BJ (cell line): ENCODE measurements around the gene MYL12B. TPM values are rescaled to one million over a fixed set of nuclear protein-coding genes. Genes with fewer than 3 reads are reported as not detected.

ENCODE experiments used
- CTCF ChIA-PET: fragments of 350-600 bp; formaldehyde crosslinking; extraction: SDS; loops from one replicate; lab custom pipeline; 2021; ENCODE audit warnings: antibody characterized with exemption, inconsistent platforms; lab: Yijun Ruan, JAX
- POLR2A ChIA-PET: fragments of 300-600 bp; sonication (Branson Sonifier 250); formaldehyde crosslinking; extraction: SDS; loops from one replicate; lab custom pipeline; 2021; ENCODE audit warnings: antibody characterized with exemption; lab: Charles Lee
- DNase-seq: peaks from one replicate; pipeline ENCODE4 v3.0.0-alpha.2; 2011; ENCODE audit warnings: low read depth
- H3K27me3 ChIP-seq: 2 replicates; pipeline ENCODE4 v1.6.0; 2011; ENCODE audit warnings: low read length; ENCODE audit not compliant: control insufficient read depth, insufficient read depth
- H3K36me3 ChIP-seq: 2 replicates; pipeline ENCODE4 v1.5.1; 2011; ENCODE audit warnings: low read length; ENCODE audit not compliant: control insufficient read depth, insufficient read depth
- H3K4me3 ChIP-seq: 2 replicates; pipeline ENCODE4 v1.5.1; 2011; ENCODE audit warnings: low read depth, mild to moderate bottlenecking, control low read depth, low read length
- polyA minus RNA-seq: library from RNA; depleted of rRNA, polyadenylated mRNA; stranded (reverse); fragments of >200 nt; gene quantifications from 2 replicates; pipeline ENCODE4 v1.2.3, GENCODE V29; 2011; rRNA and poly(A)+ RNA removed
- polyA plus RNA-seq: library from polyadenylated mRNA; depleted of rRNA; stranded (reverse); fragments of >200 nt; gene quantifications from 2 replicates; pipeline ENCODE4 v1.2.3, GENCODE V29; 2011; rRNA removed
- TF ChIP-seq, protein P1 (sequence below): IDR thresholded peaks from 2 replicates; pipeline ENCODE4 v1.5.1; 2011; ENCODE audit warnings: low read depth, mild to moderate bottlenecking, control low read depth, inconsistent platforms, low read length, moderate library complexity; ENCODE audit not compliant: insufficient read depth

MYL12B gene
- 778 and 1,016 TPM in 2 replicates for polyA plus RNA-seq
- polyA minus RNA-seq: 204 and 327 TPM in 2 replicates

DNA sequence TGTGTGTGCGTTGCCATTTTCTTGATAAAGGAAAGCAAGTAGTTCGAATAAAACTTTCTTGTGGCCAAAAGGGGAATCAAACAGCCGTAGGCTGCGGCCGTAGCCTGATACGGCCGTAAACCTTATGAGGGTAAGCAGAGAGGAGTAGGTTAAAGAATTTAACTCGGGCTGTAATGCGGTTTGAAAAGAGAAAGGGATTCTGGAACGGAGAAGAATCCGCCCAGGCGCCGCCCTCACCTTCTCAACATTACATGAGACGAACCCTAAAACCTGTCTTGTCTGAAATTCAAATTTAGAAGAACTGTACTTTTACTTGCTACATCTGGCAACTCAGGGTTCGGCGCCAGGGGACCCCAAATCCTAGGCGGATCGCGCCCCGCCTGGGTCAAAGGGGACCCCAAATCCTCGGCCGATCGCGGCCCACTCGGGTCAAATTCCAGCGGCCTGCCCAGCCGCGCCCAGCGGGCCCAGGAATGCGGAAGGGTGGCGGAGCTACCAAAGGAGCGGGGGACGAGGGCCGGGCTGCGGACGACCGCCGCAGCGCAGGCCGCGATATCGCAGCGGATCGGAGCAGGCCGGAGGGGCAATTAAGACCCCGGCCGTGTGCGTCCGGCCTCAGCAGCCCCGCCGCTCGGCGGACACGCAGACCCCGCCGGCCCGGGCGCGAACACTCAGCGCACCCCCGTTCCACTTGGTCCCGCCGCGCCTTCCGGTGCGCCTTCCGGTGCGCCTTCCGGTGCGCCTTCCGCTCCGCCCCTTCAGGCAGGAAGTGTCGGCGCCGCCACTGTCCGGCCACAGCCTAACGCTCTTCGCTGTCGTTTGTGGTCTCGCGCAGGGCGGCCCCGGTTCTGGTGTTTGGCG lies at the start of gene MYL12B:
Gene MYL12B, plus strand, starts transcription at position 761 of the 861 bp plus-strand sequence. CDS start 10,766 bp downstream, outside the sequence.
- H3K36me3 ChIP-seq: peaks cover 7% of the 10 kb centered on the region
- ChIA-PET POLR2A (interaction anchor here (1.1 kb wide), 1 partner anchor 10 kb away, joined by 4 read pairs; no protein-coding TSS in a partner anchor), CTCF (interaction anchor here (1.1 to 2.0 kb wide), 2 partner anchors 10 to 13 kb away, joined by 3 to 4 read pairs; no protein-coding TSS in a partner anchor)
- no peak for DNase-seq
- H3K27me3 ChIP-seq: no peaks in the 10 kb centered on the region
- TF ChIP-seq, protein P1, sequence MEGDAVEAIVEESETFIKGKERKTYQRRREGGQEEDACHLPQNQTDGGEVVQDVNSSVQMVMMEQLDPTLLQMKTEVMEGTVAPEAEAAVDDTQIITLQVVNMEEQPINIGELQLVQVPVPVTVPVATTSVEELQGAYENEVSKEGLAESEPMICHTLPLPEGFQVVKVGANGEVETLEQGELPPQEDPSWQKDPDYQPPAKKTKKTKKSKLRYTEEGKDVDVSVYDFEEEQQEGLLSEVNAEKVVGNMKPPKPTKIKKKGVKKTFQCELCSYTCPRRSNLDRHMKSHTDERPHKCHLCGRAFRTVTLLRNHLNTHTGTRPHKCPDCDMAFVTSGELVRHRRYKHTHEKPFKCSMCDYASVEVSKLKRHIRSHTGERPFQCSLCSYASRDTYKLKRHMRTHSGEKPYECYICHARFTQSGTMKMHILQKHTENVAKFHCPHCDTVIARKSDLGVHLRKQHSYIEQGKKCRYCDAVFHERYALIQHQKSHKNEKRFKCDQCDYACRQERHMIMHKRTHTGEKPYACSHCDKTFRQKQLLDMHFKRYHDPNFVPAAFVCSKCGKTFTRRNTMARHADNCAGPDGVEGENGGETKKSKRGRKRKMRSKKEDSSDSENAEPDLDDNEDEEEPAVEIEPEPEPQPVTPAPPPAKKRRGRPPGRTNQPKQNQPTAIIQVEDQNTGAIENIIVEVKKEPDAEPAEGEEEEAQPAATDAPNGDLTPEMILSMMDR: no peak
- H3K4me3 ChIP-seq: peak within 1 kb of the TSS; percentile 70

DNA sequence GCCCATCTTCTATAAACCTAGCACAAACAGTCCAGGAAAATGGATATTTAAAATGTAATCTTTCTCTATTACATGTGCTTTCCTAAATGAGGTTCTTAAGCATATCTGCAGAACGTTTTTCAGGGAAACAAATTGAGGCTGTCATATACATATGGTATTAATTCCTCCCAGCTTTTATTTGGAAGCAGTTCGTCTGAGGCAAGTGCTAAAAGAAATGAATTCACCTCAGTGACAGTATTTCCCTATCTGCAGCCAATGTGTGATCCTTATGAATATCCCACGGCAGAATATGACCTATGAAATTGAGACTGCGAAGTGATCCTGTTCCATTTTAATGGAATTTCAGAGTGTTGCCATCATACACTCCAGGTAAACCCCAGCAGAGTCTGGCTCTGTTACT lies 49.3 kb upstream of the MYL12B start:
- POLR2A ChIA-PET: interaction anchor here (0.6 kb wide), 1 partner anchor 140 kb away, joined by 3 read pairs; no protein-coding TSS in a partner anchor
- TF ChIP-seq, protein P1: no peak
- CTCF ChIA-PET: no interaction called here
- no peak for DNase-seq
- Histone ChIP-seq H3K36me3 (no peaks in the 10 kb centered on the region), H3K27me3 (no peaks in the 10 kb centered on the region), H3K4me3 (no peak overlapping the region)

DNA sequence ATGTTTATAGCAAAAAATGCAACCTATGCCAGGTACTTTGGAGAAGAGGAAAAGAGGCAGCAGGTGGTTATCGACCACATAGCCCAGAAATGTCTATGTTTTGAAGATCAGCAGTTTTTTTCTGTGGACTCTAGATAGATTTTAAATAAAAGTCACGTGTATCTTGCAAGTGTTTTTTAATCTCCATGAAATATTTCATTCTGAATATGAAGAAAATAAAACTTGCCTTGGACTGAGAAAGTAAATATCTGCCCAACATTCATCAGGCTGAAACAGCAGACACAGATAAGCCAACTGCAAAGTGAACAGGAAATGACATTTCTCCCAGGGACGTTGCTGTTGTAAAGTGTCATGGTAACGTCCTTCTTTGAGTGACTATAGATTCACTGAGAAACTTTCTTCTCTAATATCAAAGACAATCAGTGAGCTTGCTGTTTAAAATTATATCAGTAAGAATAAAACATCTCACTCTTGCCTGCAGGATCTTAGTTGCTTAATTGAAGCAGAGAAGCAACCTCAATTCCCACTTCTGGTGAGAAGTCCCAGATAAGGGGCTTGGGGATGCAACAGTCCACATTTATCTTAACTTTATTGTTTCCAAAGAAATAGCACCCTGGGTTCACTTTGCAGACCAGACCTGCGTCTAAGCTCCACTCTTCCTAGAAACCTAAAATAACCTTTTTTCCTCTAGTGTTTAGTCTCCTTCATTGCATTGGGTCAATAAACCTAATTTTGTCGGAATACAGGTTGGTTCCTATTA lies 48.5 kb upstream of the MYL12B start:
- ChIA-PET POLR2A (interaction anchor here (0.6 kb wide), 1 partner anchor 140 kb away, joined by 3 read pairs; no protein-coding TSS in a partner anchor), CTCF (no interaction called here)
- Histone ChIP-seq H3K27me3 (no peaks in the 10 kb centered on the region), H3K4me3 (no peak overlapping the region), H3K36me3 (no peaks in the 10 kb centered on the region)
- no peak for DNase-seq
- TF ChIP-seq, protein P1: no peak

DNA sequence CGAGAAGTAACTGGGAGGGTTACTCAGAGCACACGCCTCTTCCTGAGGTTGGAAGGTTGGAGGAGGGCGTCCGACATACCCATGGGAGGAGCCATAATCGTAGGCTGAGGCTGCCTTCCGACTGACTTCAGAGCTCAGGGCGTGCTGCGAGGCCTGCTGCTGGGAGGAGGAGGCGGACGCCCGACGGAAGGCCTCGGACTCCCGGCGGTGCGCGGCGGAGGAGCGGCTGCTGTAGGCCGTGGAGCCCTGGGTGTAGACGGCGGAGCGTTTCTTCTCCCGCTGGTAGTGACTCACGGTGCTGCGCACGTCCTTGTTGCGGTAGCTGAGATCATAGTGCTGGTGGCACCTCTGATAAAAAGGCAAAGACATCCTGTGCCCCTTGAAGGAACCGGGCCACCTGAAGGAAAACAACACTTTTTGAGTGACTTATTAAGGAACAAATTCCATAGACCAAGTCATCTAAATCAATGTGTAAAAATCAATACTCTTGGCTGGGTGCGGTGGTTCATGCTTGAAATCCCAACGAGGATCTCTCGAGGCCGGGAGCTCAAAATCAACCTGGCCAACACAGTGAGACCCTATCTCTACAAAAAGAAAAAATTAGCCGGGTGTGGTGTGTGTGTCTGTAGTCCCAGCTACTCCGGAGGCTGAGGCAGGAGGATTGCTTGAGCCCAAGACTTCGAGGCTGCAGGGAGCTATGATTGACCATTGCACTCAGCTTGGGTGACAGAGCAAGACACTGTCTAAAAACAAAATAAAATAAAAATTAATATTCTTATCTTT lies 46.9 kb upstream of the MYL12B start:
- Histone ChIP-seq H3K36me3 (no peaks in the 10 kb centered on the region), H3K4me3 (no peak overlapping the region), H3K27me3 (no peaks in the 10 kb centered on the region)
- POLR2A ChIA-PET: no interaction called here
- no peak for DNase-seq
- CTCF ChIA-PET: no interaction called here
- TF ChIP-seq, protein P1: no peak
